Pancreas (tissue), 10 donors: ENCODE results near the gene SLC16A13. TPM values are rescaled to one million over a fixed set of nuclear protein-coding genes. Genes with fewer than 3 reads are reported as not detected.

ENCODE experiments used
- ATAC-seq, 4 donors: fragments of 200-7000 bp; cut with Tn5 transposase; one replicate each; pipeline versions ENCODE4 v1.8.0 to v1.9.1; 2020; ENCODE audit warnings: mild to moderate bottlenecking in 4 of 4, moderate library complexity in 4 of 4
- DNase-seq, 6 donors: peaks; one replicate each; pipeline ENCODE4 v3.0.0-alpha.2; 2020
- FAIRE-seq: peaks from 2 replicates; lab custom pipeline; 2012; peaks lifted over from hg19 to GRCh38; lab: Jason Lieb, UNC
- H3K27ac ChIP-seq, 4 donors: fragments of 200-600 bp; sonication (generic); 1 replicate in 3 of 4; 2 replicates in 1 of 4; pipeline versions ENCODE4 v1.5.0 to v1.8.0; 2020
- H3K27me3 ChIP-seq, 4 donors: fragments of 200-600 bp; one replicate each; pipeline ENCODE4 v1.8.0; 2021
- H3K36me3 ChIP-seq, 3 donors: fragments of 200-600 bp; sonication (generic) in 1 of 3; one replicate each; pipeline versions ENCODE4 v1.5.0 to v1.8.0; 2020 to 2021
- H3K4me1 ChIP-seq, 3 donors: fragments of 200-600 bp; one replicate each; pipeline ENCODE4 v1.8.0; 2021
- H3K4me3 ChIP-seq, 4 donors: fragments of 200-600 bp; sonication (generic) in 2 of 4; one replicate each; pipeline versions ENCODE4 v1.5.0 to v1.8.0; 2020 to 2021
- H3K9me3 ChIP-seq, 4 donors: fragments of 200-600 bp; one replicate each; pipeline ENCODE4 v1.8.0; 2021
- WGBS, 2 donors: extraction: QIAGEN DNeasy Blood & Tissue Kit; methylation state at CpG; one replicate each; pipeline ENCODE4 v1.1.7; 2013; 5-methylcytosine and 5-hydroxymethylcytosine counted together
- intact Hi-C, 3 donors: fragments of 100-400 bp; cut with DNase I; formaldehyde crosslinking; loops; one replicate each; pipeline versions ENCODE4 v1.11.1 to v1.14.2; 2022
- polyA plus RNA-seq, 2 donors: library from polyadenylated mRNA; stranded (reverse); fragments of 200-250 nt; gene quantifications; one replicate each; pipeline ENCODE4 v1.2.3, GENCODE V29; 2013
- total RNA-seq, 6 donors: library from RNA; stranded (reverse); fragmentation: NEBNext Ultra II Directional in 4 of 6; extraction: Animal tissue kit (Norgen Biotek cat#: 25700) in 4 of 6; gene quantifications; one replicate each; pipeline versions ENCODE4 v1.2.1 to v1.2.4, GENCODE V29; 2021 to 2023
- TF ChIP-seq, protein P1 (sequence below), 4 donors: fragments of 200-600 bp; sonication (generic) in 3 of 4; IDR thresholded peaks; one replicate each; pipeline versions ENCODE4 v1.5.0 to v1.8.0; 2021; ENCODE audit warnings: antibody characterized with exemption in 4 of 4
- donor health status: healthy with polysubstance abuse.
- donor health status: DM: no; HTN: no; CAD: no; lungs with moderate emphysema.
- donor health status: DM: no; HTN: no; CAD: no.
- donor health status: control.
- donor health status: control.
- donor health status: Bipolar disorder and iron deficiency.
- donor health status: DM: yes; HTN: yes; CAD: no.
- donor health status: DM: no; HTN: no; CAD: no.
- donor health status: DM: no; HTN: no; CAD: no.
- donor health status: DM: yes; HTN: yes; CAD: no.

Gene SLC16A13
- total and polyA plus RNA-seq, 8 donors, result 0.74 to 3.0 (median 1.4) TPM

DNA sequence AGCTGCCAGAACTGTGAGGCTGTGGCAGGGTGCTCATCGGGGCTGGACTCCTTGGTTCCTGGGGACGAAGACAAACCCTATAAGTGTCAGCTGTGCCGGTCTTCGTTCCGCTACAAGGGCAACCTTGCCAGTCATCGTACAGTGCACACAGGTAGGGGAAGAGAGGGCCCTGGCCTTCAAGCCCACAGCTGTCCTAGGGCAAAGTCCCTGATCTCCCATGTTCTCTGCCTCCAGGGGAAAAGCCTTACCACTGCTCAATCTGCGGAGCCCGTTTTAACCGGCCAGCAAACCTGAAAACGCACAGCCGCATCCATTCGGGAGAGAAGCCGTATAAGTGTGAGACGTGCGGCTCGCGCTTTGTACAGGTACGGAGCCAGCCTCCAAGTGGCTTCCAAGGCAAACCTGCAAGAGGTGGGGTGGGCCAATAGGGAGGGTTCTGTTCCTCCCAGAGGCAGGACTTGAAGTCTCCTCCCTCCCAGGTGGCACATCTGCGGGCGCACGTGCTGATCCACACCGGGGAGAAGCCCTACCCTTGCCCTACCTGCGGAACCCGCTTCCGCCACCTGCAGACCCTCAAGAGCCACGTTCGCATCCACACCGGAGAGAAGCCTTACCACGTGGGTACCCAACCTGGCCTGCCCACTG, 9.2 kb upstream of the SLC16A13 start:
- H3K4me1 ChIP-seq, result peaks cover 0 to 6% (median 0%) of the 10 kb centered on the region in 3 donors

GRCh38 chr17:7027335-7027734, 8.5 kb upstream of the SLC16A13 start:
- peak in 1 of 6 donors; percentile 22 for DNase-seq
- no peak overlapping the region for H3K27ac ChIP-seq
- WGBS, 2 donors, result 75 to 77% methylated on average over 13 of the region's 13 CpGs

More for the DNA sequence above, 9.2 kb upstream of the SLC16A13 start:
- TF ChIP-seq, protein P1, sequence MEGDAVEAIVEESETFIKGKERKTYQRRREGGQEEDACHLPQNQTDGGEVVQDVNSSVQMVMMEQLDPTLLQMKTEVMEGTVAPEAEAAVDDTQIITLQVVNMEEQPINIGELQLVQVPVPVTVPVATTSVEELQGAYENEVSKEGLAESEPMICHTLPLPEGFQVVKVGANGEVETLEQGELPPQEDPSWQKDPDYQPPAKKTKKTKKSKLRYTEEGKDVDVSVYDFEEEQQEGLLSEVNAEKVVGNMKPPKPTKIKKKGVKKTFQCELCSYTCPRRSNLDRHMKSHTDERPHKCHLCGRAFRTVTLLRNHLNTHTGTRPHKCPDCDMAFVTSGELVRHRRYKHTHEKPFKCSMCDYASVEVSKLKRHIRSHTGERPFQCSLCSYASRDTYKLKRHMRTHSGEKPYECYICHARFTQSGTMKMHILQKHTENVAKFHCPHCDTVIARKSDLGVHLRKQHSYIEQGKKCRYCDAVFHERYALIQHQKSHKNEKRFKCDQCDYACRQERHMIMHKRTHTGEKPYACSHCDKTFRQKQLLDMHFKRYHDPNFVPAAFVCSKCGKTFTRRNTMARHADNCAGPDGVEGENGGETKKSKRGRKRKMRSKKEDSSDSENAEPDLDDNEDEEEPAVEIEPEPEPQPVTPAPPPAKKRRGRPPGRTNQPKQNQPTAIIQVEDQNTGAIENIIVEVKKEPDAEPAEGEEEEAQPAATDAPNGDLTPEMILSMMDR (IDR thresholded peaks at IDR 0.05), result no peak
- H3K27me3 ChIP-seq, result no peaks in the 10 kb centered on the region
- H3K27ac ChIP-seq, result no peak overlapping the region
- intact Hi-C loops, result no loop called here
- no peak overlapping the region for H3K4me3 ChIP-seq
- H3K9me3 ChIP-seq, result no peaks in the 10 kb centered on the region
- DNase-seq, result no peak
- no peaks in the 10 kb centered on the region for H3K36me3 ChIP-seq
- WGBS, 2 donors, result 79 to 83% methylated on average over 29 of the region's 29 CpGs
- no peak for FAIRE-seq
- ATAC-seq, result no peak

GRCh38 chr17:7029096-7029495, 6.7 kb upstream of the SLC16A13 start:
- no peaks in the 10 kb centered on the region for H3K4me1 ChIP-seq
- ATAC-seq (no peak), FAIRE-seq (no peak), DNase-seq (no peak)
- WGBS, 2 donors, result 77 to 82% methylated on average over 3 of the region's 3 CpGs
- H3K27ac ChIP-seq, result no peak overlapping the region
- H3K4me3 ChIP-seq, result no peak overlapping the region
- H3K36me3 ChIP-seq, result no peaks in the 10 kb centered on the region
- H3K27me3 ChIP-seq, result no peaks in the 10 kb centered on the region
- TF ChIP-seq, protein P1 (IDR thresholded peaks at IDR 0.05), result no peak
- H3K9me3 ChIP-seq, result no peaks in the 10 kb centered on the region
- intact Hi-C loops, result no loop called here

More at GRCh38 chr17:7027335-7027734, 8.5 kb upstream of the SLC16A13 start:
- no peaks in the 10 kb centered on the region for H3K36me3 ChIP-seq
- TF ChIP-seq, protein P1 (IDR thresholded peaks at IDR 0.05), result no peak
- intact Hi-C loops, result no loop called here
- no peak for FAIRE-seq
- no peaks in the 10 kb centered on the region for H3K9me3 ChIP-seq
- no peaks in the 10 kb centered on the region for H3K27me3 ChIP-seq
- ATAC-seq, result no peak
- peaks cover 0 to 3% (median 0%) of the 10 kb centered on the region in 3 donors for H3K4me1 ChIP-seq
- no peak overlapping the region for H3K4me3 ChIP-seq

- Histone ChIP-seq H3K4me1 (no peaks in the 10 kb centered on the region), H3K27ac (no peak overlapping the region), H3K36me3 (no peaks in the 10 kb centered on the region), H3K27me3 (no peaks in the 10 kb centered on the region), H3K9me3 (no peaks in the 10 kb centered on the region), H3K4me3 (no peak overlapping the region)
- TF ChIP-seq, protein P1 (IDR thresholded peaks at IDR 0.05), result no peak
- DNase-seq (no peak), ATAC-seq (no peak), FAIRE-seq (no peak)
- WGBS, 2 donors, result 73 to 85% methylated on average over 8 of the region's 8 CpGs
- intact Hi-C loops, result no loop called here
These were observed 6.2 kb upstream of the SLC16A13 start for GRCh38 chr17:7029659-7030058.

GRCh38 chr17:7034955-7035590, 742 bp upstream of the SLC16A13 start:
- TF ChIP-seq, protein P1 (IDR thresholded peaks at IDR 0.05), result no peak
- H3K4me1 ChIP-seq, result peaks cover 4 to 7% (median 4%) of the 10 kb centered on the region in 3 donors
- H3K27me3 ChIP-seq, result no peaks in the 10 kb centered on the region
- no peaks in the 10 kb centered on the region for H3K36me3 ChIP-seq
- WGBS, 2 donors, result 2 to 4% methylated on average over 7 of the region's 7 CpGs
- peak in 1 of 6 donors; percentile 10 for DNase-seq
- no peak for FAIRE-seq
- H3K27ac ChIP-seq, result peak overlapping the region; percentile 19 to 87 (median 68)
- peak overlapping the region; percentile 46 to 89 (median 64) for H3K4me3 ChIP-seq
- ATAC-seq, result peak; percentile 14 to 17 (median 16)
- H3K9me3 ChIP-seq, result no peaks in the 10 kb centered on the region
- intact Hi-C loops, result no loop called here
